ENCODE results near the gene TGFB2. TPM values are rescaled to one million over a fixed set of nuclear protein-coding genes. Genes with fewer than 3 reads are reported as not detected.

TGFB2 gene
- total RNA-seq, 3 donors from 2014 or later (not counting 1 experiment from before 2014, with no cell fraction given), result 0.07 TPM; not detected in 2

- Mint-ChIP-seq H3K36me3 (no peaks in the 10 kb centered on the region), H3K27me3 (ENCODE audit: low read depth in 2 of 2) (no peaks in the 10 kb centered on the region), H3K4me1 (peaks cover 0 to 4% of the 10 kb centered on the region in 2 donors), H3K4me3 (no peak overlapping the region), H3K9me3 (peaks cover 0 to 2% of the 10 kb centered on the region in 2 donors), H3K27ac (no peak overlapping the region)
- no CpG with 5 or more reads among the region's 2 CpGs for WGBS (ENCODE audit: insufficient coverage)
- no peaks in the 10 kb centered on the region for H3K4me1 ChIP-seq (ENCODE audit: control insufficient read depth, insufficient read depth, low read length)
- ATAC-seq, result no peak
- no peaks in the 10 kb centered on the region for H3K36me3 ChIP-seq (ENCODE audit: control insufficient read depth, insufficient read depth, low read length)
- no peak for TF ChIP-seq CTCF (IDR thresholded peaks at IDR 0.05)
- no peaks in the 10 kb centered on the region for H3K27me3 ChIP-seq (ENCODE audit: control insufficient read depth, insufficient read depth, low read length)
- H3K4me3 ChIP-seq (ENCODE audit: low read length), result no peak overlapping the region
- H3K27ac ChIP-seq (ENCODE audit: low read length), result no peak overlapping the region
- intact Hi-C loops (cut with micrococcal nuclease), result no loop called here
- no peak for DNase-seq
- no peaks in the 10 kb centered on the region for H3K9me3 ChIP-seq (ENCODE audit: control insufficient read depth, insufficient read depth, low read length)
These were observed 128.4 kb downstream of the TGFB2 start for GRCh38 chr1:218473522-218473921.

GRCh38 chr1:218474128-218474527 is 129.0 kb downstream of the TGFB2 start:
- no peak for DNase-seq
- peaks cover 0 to 4% of the 10 kb centered on the region in 2 donors for H3K4me1 Mint-ChIP-seq
- no peaks in the 10 kb centered on the region for H3K36me3 Mint-ChIP-seq
- Histone ChIP-seq H3K9me3 (ENCODE audit: control insufficient read depth, insufficient read depth, low read length) (no peaks in the 10 kb centered on the region), H3K4me1 (ENCODE audit: control insufficient read depth, insufficient read depth, low read length) (no peaks in the 10 kb centered on the region), H3K4me3 (ENCODE audit: low read length) (no peak overlapping the region), H3K27ac (ENCODE audit: low read length) (no peak overlapping the region), H3K27me3 (ENCODE audit: control insufficient read depth, insufficient read depth, low read length) (no peaks in the 10 kb centered on the region), H3K36me3 (ENCODE audit: control insufficient read depth, insufficient read depth, low read length) (no peaks in the 10 kb centered on the region)
- WGBS (ENCODE audit: insufficient coverage), result 37% methylated on average over 3 of the region's 5 CpGs
- H3K27me3 Mint-ChIP-seq (ENCODE audit: low read depth in 2 of 2), result no peaks in the 10 kb centered on the region
- no peak overlapping the region for H3K4me3 Mint-ChIP-seq
- H3K27ac Mint-ChIP-seq, result no peak overlapping the region
- H3K9me3 Mint-ChIP-seq, result peaks cover 0 to 2% of the 10 kb centered on the region in 2 donors
- ATAC-seq, result no peak
- intact Hi-C loops (cut with micrococcal nuclease), result no loop called here
- no peak for TF ChIP-seq CTCF (IDR thresholded peaks at IDR 0.05)

- H3K4me3 ChIP-seq (ENCODE audit: low read length), result no peak overlapping the region
- ATAC-seq, result no peak
- H3K27me3 ChIP-seq (ENCODE audit: control insufficient read depth, insufficient read depth, low read length), result no peaks in the 10 kb centered on the region
- H3K36me3 Mint-ChIP-seq, result no peaks in the 10 kb centered on the region
- no peaks in the 10 kb centered on the region for H3K4me1 ChIP-seq (ENCODE audit: control insufficient read depth, insufficient read depth, low read length)
- H3K4me1 Mint-ChIP-seq, result peaks cover 0 to 4% of the 10 kb centered on the region in 2 donors
- no peaks in the 10 kb centered on the region for H3K36me3 ChIP-seq (ENCODE audit: control insufficient read depth, insufficient read depth, low read length)
- no peaks in the 10 kb centered on the region for H3K9me3 ChIP-seq (ENCODE audit: control insufficient read depth, insufficient read depth, low read length)
- intact Hi-C loops (cut with micrococcal nuclease), result no loop called here
- no peak overlapping the region for H3K27ac Mint-ChIP-seq
- peaks cover 0 to 2% of the 10 kb centered on the region in 2 donors for H3K9me3 Mint-ChIP-seq
- H3K4me3 Mint-ChIP-seq, result no peak overlapping the region
- no peak overlapping the region for H3K27ac ChIP-seq (ENCODE audit: low read length)
- WGBS (ENCODE audit: insufficient coverage), result no CpG with 5 or more reads among the region's 1 CpG
- DNase-seq, result no peak
- no peak for TF ChIP-seq CTCF (IDR thresholded peaks at IDR 0.05)
- H3K27me3 Mint-ChIP-seq (ENCODE audit: low read depth in 2 of 2), result no peaks in the 10 kb centered on the region
These were observed 130.1 kb downstream of the TGFB2 start for GRCh38 chr1:218475275-218475674.

GRCh38 chr1:218475699-218476098 is 130.6 kb downstream of the TGFB2 start:
- DNase-seq (no peak), ATAC-seq (no peak)
- Histone ChIP-seq H3K4me3 (ENCODE audit: low read length) (no peak overlapping the region), H3K9me3 (ENCODE audit: control insufficient read depth, insufficient read depth, low read length) (no peaks in the 10 kb centered on the region), H3K27ac (ENCODE audit: low read length) (no peak overlapping the region), H3K4me1 (ENCODE audit: control insufficient read depth, insufficient read depth, low read length) (no peaks in the 10 kb centered on the region), H3K27me3 (ENCODE audit: control insufficient read depth, insufficient read depth, low read length) (no peaks in the 10 kb centered on the region), H3K36me3 (ENCODE audit: control insufficient read depth, insufficient read depth, low read length) (no peaks in the 10 kb centered on the region)
- Mint-ChIP-seq H3K27me3 (ENCODE audit: low read depth in 2 of 2) (no peaks in the 10 kb centered on the region), H3K36me3 (no peaks in the 10 kb centered on the region), H3K4me1 (peaks cover 0 to 4% of the 10 kb centered on the region in 2 donors), H3K9me3 (peaks cover 0 to 2% of the 10 kb centered on the region in 2 donors), H3K4me3 (no peak overlapping the region), H3K27ac (no peak overlapping the region)
- TF ChIP-seq CTCF (IDR thresholded peaks at IDR 0.05), result no peak
- WGBS (ENCODE audit: insufficient coverage), result 100% methylated on average over 1 of the region's 1 CpG
- intact Hi-C loops (cut with micrococcal nuclease), result no loop called here
